Activated T-helper 9 cell treated with anti-CD3 and anti-CD28 coated beads, Interleukin-2, amount 50 U/mL, for 16 hours (primary cell): ENCODE results near the gene CDH22.
A peak's percentile ranks its signal among the peaks of the same experiment; 100 is the strongest.

Experiments
- DNase-seq: peaks from one replicate; pipeline ENCODE4 v3.0.0-alpha.2; 2020; ENCODE audit warnings: low read depth

Gene CDH22

GRCh38 chr20:46144432-46145025 lies 163.8 kb downstream of the CDH22 start:
- no peak for DNase-seq

- DNase-seq, result no peak
These were observed 166.2 kb downstream of the CDH22 start for GRCh38 chr20:46142124-46142523.

- no peak for DNase-seq
These were observed 168.3 kb downstream of the CDH22 start for GRCh38 chr20:46139908-46140482.

- no peak for DNase-seq
These were observed 168.9 kb downstream of the CDH22 start for GRCh38 chr20:46139266-46139889.

GRCh38 chr20:46137816-46138215 lies 170.5 kb downstream of the CDH22 start:
- no peak for DNase-seq

- DNase-seq, result no peak
These were observed 172.3 kb downstream of the CDH22 start for GRCh38 chr20:46135856-46136633.

- DNase-seq, result no peak
These were observed 173.6 kb downstream of the CDH22 start for GRCh38 chr20:46134716-46135115.

- no peak for DNase-seq
These were observed 174.2 kb downstream of the CDH22 start for GRCh38 chr20:46133886-46134654.

GRCh38 chr20:46132705-46133120 lies 175.6 kb downstream of the CDH22 start:
- DNase-seq, result peak; percentile 35

GRCh38 chr20:46131396-46131795 lies 176.9 kb downstream of the CDH22 start:
- DNase-seq, result no peak

- DNase-seq, result no peak
These were observed 177.8 kb downstream of the CDH22 start for GRCh38 chr20:46130534-46130933.

- DNase-seq, result no peak
These were observed 178.3 kb downstream of the CDH22 start for GRCh38 chr20:46129955-46130481.

- no peak for DNase-seq
These were observed 179.8 kb downstream of the CDH22 start for GRCh38 chr20:46128310-46129151.

GRCh38 chr20:46127396-46128010 lies 180.8 kb downstream of the CDH22 start:
- no peak for DNase-seq

GRCh38 chr20:46126440-46127056 lies 181.8 kb downstream of the CDH22 start:
- no peak for DNase-seq
